Neural cell (in vitro differentiated cells): ENCODE results near the gene KDM2A. TPM values are rescaled to one million over a fixed set of nuclear protein-coding genes. Genes with fewer than 3 reads are reported as not detected.

Experiments
- H2AFZ ChIP-seq: fragments of 200-600, 300-800 bp; sonication (generic), shearing (Covaris generic); 2 replicates; pipeline ENCODE4 v1.6.0; 2014; ENCODE audit warnings: low read depth, mild to moderate bottlenecking, antibody characterized with exemption, low read length, moderate library complexity
- H3F3A ChIP-seq: fragments of 200-600 bp; shearing (Covaris generic); 2 replicates; pipeline ENCODE4 v1.6.1; 2016; ENCODE audit warnings: mild to moderate bottlenecking, moderate library complexity, mixed read lengths, antibody characterized with exemption, low read length; ENCODE audit not compliant: insufficient read depth, poor library complexity, severe bottlenecking
- H3K27ac ChIP-seq: fragments of 200-600, 300-800 bp; sonication (generic), shearing (Covaris generic); 2 replicates; pipeline ENCODE4 v1.5.1; 2014; ENCODE audit warnings: mild to moderate bottlenecking, low read length, moderate library complexity
- H3K27me3 ChIP-seq: fragments of 300-800, 200-600 bp; sonication (generic), shearing (Covaris generic); 2 replicates; pipeline ENCODE4 v1.6.0; 2014; ENCODE audit warnings: mild to moderate bottlenecking, low read depth, low read length, moderate library complexity; ENCODE audit not compliant: insufficient read depth
- H3K36me3 ChIP-seq: fragments of 300-800, 200-600 bp; sonication (generic), shearing (Covaris generic); 2 replicates; pipeline ENCODE4 v1.5.1; 2014; ENCODE audit warnings: mild to moderate bottlenecking, antibody characterized with exemption, low read length, moderate library complexity; ENCODE audit not compliant: insufficient read depth
- H3K4me2 ChIP-seq: fragments of 300-800, 200-600 bp; sonication (generic), shearing (Covaris generic); 2 replicates; pipeline ENCODE4 v1.6.0; 2014; ENCODE audit warnings: mild to moderate bottlenecking, low read length
- H3K4me3 ChIP-seq: fragments of 300-800, 200-600 bp; sonication (generic), shearing (Covaris generic); 2 replicates; pipeline ENCODE4 v1.5.1; 2014; ENCODE audit warnings: mild to moderate bottlenecking, low read length, moderate library complexity
- H3K79me2 ChIP-seq: fragments of 200-600 bp; shearing (Covaris generic); replicated peaks from 2 replicates; pipeline ENCODE4 v1.6.0; 2014; ENCODE audit warnings: mild to moderate bottlenecking, low read length, moderate library complexity; ENCODE audit not compliant: insufficient read depth
- H3K9ac ChIP-seq: fragments of 300-800, 200-600 bp; sonication (generic), shearing (Covaris generic); 2 replicates; pipeline ENCODE4 v1.6.1; 2016; ENCODE audit warnings: mild to moderate bottlenecking, low read length, mixed read lengths
- H3K9me2 ChIP-seq: fragments of 200-600 bp; shearing (Covaris generic); 2 replicates; pipeline ENCODE4 v1.6.1; 2016; ENCODE audit warnings: mild to moderate bottlenecking, low read length, mixed read lengths; ENCODE audit not compliant: insufficient read depth
- H3K9me3 ChIP-seq: fragments of 200-600, 300-800 bp; sonication (generic), shearing (Covaris generic); 2 replicates; pipeline ENCODE4 v1.6.1; 2016; ENCODE audit warnings: mild to moderate bottlenecking, mixed run types, low read length, moderate library complexity, mixed read lengths
- H4K20me1 ChIP-seq: fragments of 200-600 bp; shearing (Covaris generic); 2 replicates; pipeline ENCODE4 v1.6.1; 2016; ENCODE audit warnings: mild to moderate bottlenecking, mixed run types; ENCODE audit not compliant: insufficient read depth
- EP300 ChIP-seq: fragments of 450-650 bp; conservative IDR thresholded peaks from 2 replicates; pipeline ENCODE4 v1.6.1; 2014; ENCODE audit warnings: antibody characterized with exemption, mild to moderate bottlenecking, moderate library complexity; ENCODE audit not compliant: poor library complexity, severe bottlenecking
- EZH2 ChIP-seq: fragments of 200-600, 300-800 bp; shearing (Covaris generic), sonication (generic); IDR thresholded peaks from 2 replicates; pipeline ENCODE4 v1.6.1; 2014; ENCODE audit warnings: antibody characterized with exemption, low read length, borderline replicate concordance, mild to moderate bottlenecking; ENCODE audit not compliant: insufficient read depth, poor library complexity, severe bottlenecking
- MXI1 ChIP-seq: fragments of 450-650 bp; conservative IDR thresholded peaks from 2 replicates; pipeline ENCODE4 v1.6.1; 2014; ENCODE audit warnings: antibody characterized with exemption, mild to moderate bottlenecking; ENCODE audit not compliant: poor library complexity, severe bottlenecking
- POLR2AphosphoS5 ChIP-seq: IDR thresholded peaks from 2 replicates; pipeline ENCODE4 v1.6.1; 2012
- RAD21 ChIP-seq: fragments of 450-650 bp; conservative IDR thresholded peaks from 2 replicates; pipeline ENCODE4 v1.6.1; 2014; ENCODE audit warnings: antibody characterized with exemption, mild to moderate bottlenecking, moderate library complexity
- SMC3 ChIP-seq: fragments of 450-650 bp; conservative IDR thresholded peaks from 2 replicates; pipeline ENCODE4 v1.6.1; 2014; ENCODE audit warnings: antibody characterized with exemption, mild to moderate bottlenecking, moderate library complexity; ENCODE audit not compliant: poor library complexity
- TAF1 ChIP-seq: IDR thresholded peaks from 2 replicates; pipeline ENCODE4 v1.6.1; 2012; ENCODE audit warnings: low read depth
- polyA plus RNA-seq: library from polyadenylated mRNA; depleted of rRNA; stranded (reverse); fragments of >200 nt; gene quantifications from 2 replicates; pipeline ENCODE4 v1.2.3, GENCODE V29; 2014
- TF ChIP-seq, protein P1 (sequence below): fragments of 450-650 bp; IDR thresholded peaks from 2 replicates; pipeline ENCODE4 v1.5.1; 2014; ENCODE audit warnings: antibody characterized with exemption, mild to moderate bottlenecking, moderate library complexity; ENCODE audit not compliant: poor library complexity, severe bottlenecking
- TF ChIP-seq, protein P2 (sequence below): IDR thresholded peaks from 2 replicates; pipeline ENCODE4 v1.6.1; 2012; ENCODE audit warnings: borderline replicate concordance

KDM2A gene
- polyA plus RNA-seq, 1 donor from 2014 or later: 12.4 TPM

DNA sequence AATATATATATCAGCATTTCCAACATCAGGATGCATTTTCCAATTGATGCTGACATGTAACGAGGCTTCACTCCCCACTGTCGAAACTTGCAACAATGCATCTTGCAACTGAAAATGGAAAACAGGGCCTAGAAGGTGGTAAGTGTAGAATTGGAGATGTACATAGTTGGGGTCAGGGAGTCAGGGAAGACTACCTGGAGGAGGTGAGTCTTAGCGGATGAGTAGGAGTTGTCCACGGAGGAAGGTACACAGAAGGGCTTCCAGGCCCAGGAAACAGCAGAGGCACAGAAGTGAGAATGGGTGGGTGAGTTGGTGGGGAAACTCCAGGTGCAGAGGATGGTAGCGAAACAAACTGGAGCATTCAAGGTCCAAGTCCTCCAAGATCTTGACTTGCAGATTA is 145.2 kb downstream of the KDM2A start:
- no peak overlapping the region for H3K27ac ChIP-seq
- no peaks in the 10 kb centered on the region for H3K36me3 ChIP-seq

DNA sequence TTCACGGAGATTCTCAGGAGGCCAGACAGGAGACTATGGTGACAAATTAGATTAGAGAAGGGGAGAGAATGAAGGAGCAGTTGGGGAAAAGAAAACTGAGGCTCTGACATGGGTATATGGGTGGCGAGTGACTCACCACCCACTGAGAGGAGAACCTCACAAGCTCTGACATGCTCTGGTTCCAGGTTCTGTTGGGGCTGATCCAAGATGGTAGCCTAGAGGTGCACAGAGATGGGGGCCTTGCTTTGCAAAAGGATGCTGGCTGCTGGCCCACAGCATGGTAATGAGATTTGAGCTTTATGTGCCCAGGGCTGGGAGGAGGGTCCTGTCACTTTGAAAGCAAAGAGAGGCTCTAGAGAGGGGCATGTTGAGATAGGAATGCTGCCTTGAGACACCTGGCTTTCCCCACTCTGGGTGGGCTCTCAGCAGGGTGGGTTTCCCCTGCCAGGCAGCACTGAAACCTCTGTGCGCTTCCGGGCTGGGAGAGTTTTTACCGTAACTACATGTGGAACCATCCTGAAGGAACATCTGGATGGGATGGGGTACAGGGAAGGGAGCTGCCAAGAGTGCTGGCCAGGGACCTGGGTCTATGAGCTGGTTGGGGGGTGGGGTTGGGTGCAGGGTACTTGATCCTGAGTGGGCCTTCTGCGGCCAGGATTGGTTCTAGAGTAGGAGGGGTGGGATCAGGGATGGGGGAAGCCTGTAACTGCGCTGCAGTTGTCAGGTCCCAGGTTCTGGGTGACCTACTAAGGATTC is 146.0 kb downstream of the KDM2A start:
- H3K4me2 ChIP-seq: no peak overlapping the region
- no peaks in the 10 kb centered on the region for H3K36me3 ChIP-seq
- no peak overlapping the region for H3K4me3 ChIP-seq
- no peaks in the 10 kb centered on the region for H3K9me2 ChIP-seq
- H3K27ac ChIP-seq: no peak overlapping the region
- no peaks in the 10 kb centered on the region for H4K20me1 ChIP-seq
- no peaks in the 10 kb centered on the region for H3K9me3 ChIP-seq
- no peak for TF ChIP-seq EZH2
- TF ChIP-seq SMC3: no peak
- TF ChIP-seq, protein P1, sequence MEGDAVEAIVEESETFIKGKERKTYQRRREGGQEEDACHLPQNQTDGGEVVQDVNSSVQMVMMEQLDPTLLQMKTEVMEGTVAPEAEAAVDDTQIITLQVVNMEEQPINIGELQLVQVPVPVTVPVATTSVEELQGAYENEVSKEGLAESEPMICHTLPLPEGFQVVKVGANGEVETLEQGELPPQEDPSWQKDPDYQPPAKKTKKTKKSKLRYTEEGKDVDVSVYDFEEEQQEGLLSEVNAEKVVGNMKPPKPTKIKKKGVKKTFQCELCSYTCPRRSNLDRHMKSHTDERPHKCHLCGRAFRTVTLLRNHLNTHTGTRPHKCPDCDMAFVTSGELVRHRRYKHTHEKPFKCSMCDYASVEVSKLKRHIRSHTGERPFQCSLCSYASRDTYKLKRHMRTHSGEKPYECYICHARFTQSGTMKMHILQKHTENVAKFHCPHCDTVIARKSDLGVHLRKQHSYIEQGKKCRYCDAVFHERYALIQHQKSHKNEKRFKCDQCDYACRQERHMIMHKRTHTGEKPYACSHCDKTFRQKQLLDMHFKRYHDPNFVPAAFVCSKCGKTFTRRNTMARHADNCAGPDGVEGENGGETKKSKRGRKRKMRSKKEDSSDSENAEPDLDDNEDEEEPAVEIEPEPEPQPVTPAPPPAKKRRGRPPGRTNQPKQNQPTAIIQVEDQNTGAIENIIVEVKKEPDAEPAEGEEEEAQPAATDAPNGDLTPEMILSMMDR: no peak
- no peak for TF ChIP-seq MXI1
- TF ChIP-seq RAD21: no peak
- TF ChIP-seq, protein P2, sequence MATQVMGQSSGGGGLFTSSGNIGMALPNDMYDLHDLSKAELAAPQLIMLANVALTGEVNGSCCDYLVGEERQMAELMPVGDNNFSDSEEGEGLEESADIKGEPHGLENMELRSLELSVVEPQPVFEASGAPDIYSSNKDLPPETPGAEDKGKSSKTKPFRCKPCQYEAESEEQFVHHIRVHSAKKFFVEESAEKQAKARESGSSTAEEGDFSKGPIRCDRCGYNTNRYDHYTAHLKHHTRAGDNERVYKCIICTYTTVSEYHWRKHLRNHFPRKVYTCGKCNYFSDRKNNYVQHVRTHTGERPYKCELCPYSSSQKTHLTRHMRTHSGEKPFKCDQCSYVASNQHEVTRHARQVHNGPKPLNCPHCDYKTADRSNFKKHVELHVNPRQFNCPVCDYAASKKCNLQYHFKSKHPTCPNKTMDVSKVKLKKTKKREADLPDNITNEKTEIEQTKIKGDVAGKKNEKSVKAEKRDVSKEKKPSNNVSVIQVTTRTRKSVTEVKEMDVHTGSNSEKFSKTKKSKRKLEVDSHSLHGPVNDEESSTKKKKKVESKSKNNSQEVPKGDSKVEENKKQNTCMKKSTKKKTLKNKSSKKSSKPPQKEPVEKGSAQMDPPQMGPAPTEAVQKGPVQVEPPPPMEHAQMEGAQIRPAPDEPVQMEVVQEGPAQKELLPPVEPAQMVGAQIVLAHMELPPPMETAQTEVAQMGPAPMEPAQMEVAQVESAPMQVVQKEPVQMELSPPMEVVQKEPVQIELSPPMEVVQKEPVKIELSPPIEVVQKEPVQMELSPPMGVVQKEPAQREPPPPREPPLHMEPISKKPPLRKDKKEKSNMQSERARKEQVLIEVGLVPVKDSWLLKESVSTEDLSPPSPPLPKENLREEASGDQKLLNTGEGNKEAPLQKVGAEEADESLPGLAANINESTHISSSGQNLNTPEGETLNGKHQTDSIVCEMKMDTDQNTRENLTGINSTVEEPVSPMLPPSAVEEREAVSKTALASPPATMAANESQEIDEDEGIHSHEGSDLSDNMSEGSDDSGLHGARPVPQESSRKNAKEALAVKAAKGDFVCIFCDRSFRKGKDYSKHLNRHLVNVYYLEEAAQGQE: no peak
- TF ChIP-seq EP300: no peak
- TF ChIP-seq POLR2AphosphoS5: no peak
- no peak for TF ChIP-seq TAF1
- H3K79me2 ChIP-seq: peaks cover 32% of the 10 kb centered on the region
- no peak overlapping the region for H3K9ac ChIP-seq
- H2AFZ ChIP-seq: no peak overlapping the region
- no peaks in the 10 kb centered on the region for H3F3A ChIP-seq
- no peaks in the 10 kb centered on the region for H3K27me3 ChIP-seq

More for the DNA sequence above, 145.2 kb downstream of the KDM2A start:
- Histone ChIP-seq H3K9me3 (no peaks in the 10 kb centered on the region), H3K27me3 (no peaks in the 10 kb centered on the region), H2AFZ (no peak overlapping the region), H4K20me1 (no peaks in the 10 kb centered on the region), H3F3A (no peaks in the 10 kb centered on the region), H3K9ac (no peak overlapping the region), H3K4me2 (no peak overlapping the region), H3K79me2 (peaks cover 29% of the 10 kb centered on the region), H3K9me2 (no peaks in the 10 kb centered on the region), H3K4me3 (no peak overlapping the region)
- TF ChIP-seq TAF1: no peak
- no peak for TF ChIP-seq EP300
- TF ChIP-seq, protein P2: no peak
- no peak for TF ChIP-seq POLR2AphosphoS5
- no peak for TF ChIP-seq SMC3
- no peak for TF ChIP-seq RAD21
- TF ChIP-seq, protein P1: no peak
- TF ChIP-seq EZH2: no peak
- no peak for TF ChIP-seq MXI1
